Measurements from ENCODE around the gene RGL4. TPM values are rescaled to one million over a fixed set of nuclear protein-coding genes. Genes with fewer than 3 reads are reported as not detected.

RGL4 gene
- total RNA-seq, 6 experiments from 2014 or later = not detected

DNA sequence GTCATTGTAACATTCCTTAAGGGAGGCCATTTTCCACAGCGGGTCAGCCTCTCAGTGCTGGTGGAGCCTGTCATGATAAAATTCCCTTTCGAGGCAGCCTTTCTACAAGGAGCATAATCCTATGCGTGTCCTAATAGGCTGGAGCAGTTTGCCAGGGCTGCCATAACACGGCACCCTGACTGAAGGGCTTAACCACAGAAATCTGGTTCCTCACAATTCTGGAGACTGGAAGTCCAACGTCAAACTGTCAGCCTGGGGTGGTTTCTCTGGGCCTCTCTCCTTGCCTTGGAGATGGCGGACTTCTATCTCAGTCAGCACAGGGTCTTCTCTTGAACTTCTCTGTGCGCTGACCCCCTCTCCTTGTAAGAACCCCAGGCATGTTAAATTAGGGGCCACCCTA is 1.4 kb upstream of the RGL4 start:
- TF ChIP-seq, protein P1, sequence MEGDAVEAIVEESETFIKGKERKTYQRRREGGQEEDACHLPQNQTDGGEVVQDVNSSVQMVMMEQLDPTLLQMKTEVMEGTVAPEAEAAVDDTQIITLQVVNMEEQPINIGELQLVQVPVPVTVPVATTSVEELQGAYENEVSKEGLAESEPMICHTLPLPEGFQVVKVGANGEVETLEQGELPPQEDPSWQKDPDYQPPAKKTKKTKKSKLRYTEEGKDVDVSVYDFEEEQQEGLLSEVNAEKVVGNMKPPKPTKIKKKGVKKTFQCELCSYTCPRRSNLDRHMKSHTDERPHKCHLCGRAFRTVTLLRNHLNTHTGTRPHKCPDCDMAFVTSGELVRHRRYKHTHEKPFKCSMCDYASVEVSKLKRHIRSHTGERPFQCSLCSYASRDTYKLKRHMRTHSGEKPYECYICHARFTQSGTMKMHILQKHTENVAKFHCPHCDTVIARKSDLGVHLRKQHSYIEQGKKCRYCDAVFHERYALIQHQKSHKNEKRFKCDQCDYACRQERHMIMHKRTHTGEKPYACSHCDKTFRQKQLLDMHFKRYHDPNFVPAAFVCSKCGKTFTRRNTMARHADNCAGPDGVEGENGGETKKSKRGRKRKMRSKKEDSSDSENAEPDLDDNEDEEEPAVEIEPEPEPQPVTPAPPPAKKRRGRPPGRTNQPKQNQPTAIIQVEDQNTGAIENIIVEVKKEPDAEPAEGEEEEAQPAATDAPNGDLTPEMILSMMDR (IDR thresholded peaks at IDR 0.05) = no peak
- no peak for TF ChIP-seq POLR2A (IDR thresholded peaks at IDR 0.05)
- intact Hi-C loops (cut with DNase I) = no loop called here
- DNase-seq = no peak
- Histone ChIP-seq H3K36me3 (peaks cover 0 to 3% (median 0%) of the 10 kb centered on the region in 4 donors), H3K27ac (no peak overlapping the region), H3K4me3 (no peak overlapping the region), H3K9me3 (no peaks in the 10 kb centered on the region), H3K4me1 (no peaks in the 10 kb centered on the region), H3K27me3 (no peaks in the 10 kb centered on the region)
- no peak for ATAC-seq
- 92% methylated on average over 4 of the region's 7 CpGs for WGBS (ENCODE audit: insufficient coverage, low coverage, low lambda C conversion rate, missing lambda C conversion rate)

DNA sequence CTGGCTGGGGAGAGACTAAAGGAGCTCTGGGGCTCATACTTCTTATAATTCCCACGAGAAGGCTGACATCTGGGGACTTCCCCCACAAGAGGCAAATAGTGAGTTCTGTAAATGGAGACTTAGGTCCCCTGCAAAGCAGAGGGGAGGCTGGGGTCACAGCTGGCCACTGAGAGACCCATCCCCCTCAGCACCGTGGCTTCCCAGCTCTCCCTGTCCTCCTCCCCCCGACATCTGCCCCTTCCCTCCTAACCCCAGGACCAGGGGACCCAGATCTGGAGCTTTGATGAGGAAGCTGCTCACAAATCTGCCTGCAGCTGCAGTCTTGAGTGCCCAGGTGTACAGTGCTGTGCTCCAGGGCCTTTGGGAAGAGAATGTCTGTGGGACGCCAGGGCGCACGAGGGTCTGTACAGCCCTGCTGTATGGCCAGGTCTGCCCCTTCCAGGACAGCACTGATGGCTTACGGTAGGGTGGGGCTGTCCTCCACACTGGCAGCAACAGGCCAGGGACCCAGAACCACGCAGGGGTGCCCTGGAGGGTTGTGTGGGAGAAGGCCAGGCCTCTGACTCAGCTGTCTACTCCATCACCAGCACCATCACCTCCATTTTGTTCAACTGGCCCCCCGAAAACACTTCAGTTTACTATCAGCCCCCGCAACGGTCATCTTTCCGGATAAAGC is 1.1 kb downstream of the RGL4 start:
- intact Hi-C loops (cut with DNase I) = no loop called here
- H3K4me3 ChIP-seq = no peak overlapping the region
- H3K27me3 ChIP-seq = no peaks in the 10 kb centered on the region
- no peaks in the 10 kb centered on the region for H3K4me1 ChIP-seq
- peaks cover 0 to 6% (median 1%) of the 10 kb centered on the region in 4 donors for H3K36me3 ChIP-seq
- ATAC-seq = no peak
- DNase-seq = peak in 1 of 3 donors; percentile 42
- no peaks in the 10 kb centered on the region for H3K9me3 ChIP-seq
- no peak overlapping the region for H3K27ac ChIP-seq
- 96% methylated on average over 4 of the region's 12 CpGs for WGBS (ENCODE audit: insufficient coverage, low coverage, low lambda C conversion rate, missing lambda C conversion rate)
- TF ChIP-seq, protein P1 (IDR thresholded peaks at IDR 0.05) = no peak
- no peak for TF ChIP-seq POLR2A (IDR thresholded peaks at IDR 0.05)

DNA sequence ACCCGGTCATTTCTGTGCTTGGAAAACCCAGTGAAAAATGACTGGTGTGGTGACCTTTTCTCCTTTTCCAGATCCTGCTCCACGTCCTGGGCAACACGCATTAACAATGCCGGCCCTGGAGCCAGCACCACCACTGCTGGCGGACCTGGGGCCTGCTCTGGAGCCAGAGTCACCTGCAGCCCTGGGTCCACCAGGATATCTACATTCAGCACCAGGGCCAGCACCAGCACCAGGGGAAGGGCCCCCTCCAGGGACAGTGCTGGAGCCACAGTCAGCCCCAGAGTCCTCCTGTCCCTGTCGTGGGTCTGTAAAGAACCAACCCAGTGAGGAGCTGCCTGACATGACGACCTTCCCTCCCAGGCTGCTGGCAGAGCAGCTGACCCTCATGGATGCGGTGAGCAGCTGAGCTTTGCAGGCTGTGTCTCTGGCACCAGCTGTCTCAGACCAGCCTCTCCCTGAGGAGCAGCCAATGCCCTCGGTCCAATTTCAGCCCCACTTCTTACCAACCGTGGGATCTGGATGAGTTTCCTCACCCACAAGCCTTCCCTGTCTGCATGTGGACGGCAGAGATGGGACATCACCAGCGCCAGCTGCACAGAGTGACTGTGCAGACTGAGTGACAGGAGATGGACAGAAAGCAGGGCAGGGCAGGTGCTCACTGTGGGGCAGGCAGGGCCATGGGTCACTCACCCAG is 1.9 kb downstream of the RGL4 start:
- Histone ChIP-seq H3K4me3 (no peak overlapping the region), H3K36me3 (peaks cover 0 to 6% (median 1%) of the 10 kb centered on the region in 4 donors), H3K27me3 (no peaks in the 10 kb centered on the region), H3K9me3 (no peaks in the 10 kb centered on the region), H3K4me1 (no peaks in the 10 kb centered on the region), H3K27ac (no peak overlapping the region)
- no peak for TF ChIP-seq POLR2A (IDR thresholded peaks at IDR 0.05)
- TF ChIP-seq, protein P1 (IDR thresholded peaks at IDR 0.05) = no peak
- 90% methylated on average over 6 of the region's 12 CpGs for WGBS (ENCODE audit: insufficient coverage, low coverage, low lambda C conversion rate, missing lambda C conversion rate)
- no peak for ATAC-seq
- intact Hi-C loops (cut with DNase I) = no loop called here
- peak in 1 of 3 donors; percentile 36 for DNase-seq

DNA sequence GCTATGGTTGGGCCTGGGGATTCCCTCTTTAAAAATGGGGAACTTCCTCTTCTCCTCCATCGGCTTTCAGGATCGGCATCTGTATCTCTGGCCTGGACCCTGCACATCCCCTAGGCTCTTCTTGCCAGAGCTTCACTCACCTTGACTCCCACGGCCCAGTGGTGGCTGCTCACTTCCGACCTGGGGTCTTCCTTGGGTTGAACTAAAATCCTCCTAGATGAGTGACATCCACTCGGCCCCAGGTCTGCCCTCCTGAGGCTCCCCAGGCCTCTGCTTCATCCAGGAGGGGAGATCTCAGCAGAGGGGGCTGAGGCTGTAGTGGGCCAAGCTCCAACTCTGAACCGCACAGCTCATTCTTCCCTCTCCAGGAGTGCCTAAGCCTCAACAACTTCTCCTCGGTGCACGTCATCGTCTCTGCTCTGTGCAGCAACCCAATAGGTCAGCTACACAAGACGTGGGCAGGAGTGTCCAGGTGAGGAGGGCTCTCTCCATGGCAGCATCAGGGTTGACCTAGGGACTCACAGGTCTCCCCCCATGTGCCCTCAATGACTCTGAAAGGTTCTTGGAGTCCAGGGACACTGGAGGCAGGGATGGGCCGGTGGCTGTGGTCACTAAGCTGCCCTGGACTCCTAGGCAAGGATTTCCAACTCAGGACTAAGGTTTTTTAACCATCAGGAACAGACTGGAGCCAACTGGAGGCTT is 3.3 kb downstream of the RGL4 start:
- 80% methylated on average over 2 of the region's 11 CpGs for WGBS (ENCODE audit: insufficient coverage, low coverage, low lambda C conversion rate, missing lambda C conversion rate)
- no peaks in the 10 kb centered on the region for H3K4me1 ChIP-seq
- no peak for DNase-seq
- intact Hi-C loops (cut with DNase I) = no loop called here
- H3K36me3 ChIP-seq = peaks cover 0 to 15% (median 1%) of the 10 kb centered on the region in 4 donors
- H3K9me3 ChIP-seq = no peaks in the 10 kb centered on the region
- TF ChIP-seq POLR2A (IDR thresholded peaks at IDR 0.05) = no peak
- TF ChIP-seq, protein P1 (IDR thresholded peaks at IDR 0.05) = no peak
- no peak overlapping the region for H3K27ac ChIP-seq
- ATAC-seq = no peak
- no peaks in the 10 kb centered on the region for H3K27me3 ChIP-seq
- H3K4me3 ChIP-seq = no peak overlapping the region
